Measurements from ENCODE around the gene WHRN.

The WHRN gene

GRCh38 chr9:114503522-114504340 lies 1.5 kb downstream of the WHRN start:
- H3K27ac Mint-ChIP-seq, result no peak overlapping the region
- H3K9me3 Mint-ChIP-seq, result no peaks in the 10 kb centered on the region
- peaks cover 13% of the 10 kb centered on the region for H3K4me1 Mint-ChIP-seq (ENCODE audit: low read depth)
- peaks cover 76% of the 10 kb centered on the region for H3K27me3 Mint-ChIP-seq (ENCODE audit: low read depth)
- peak overlapping the region; percentile 25 for H3K4me3 Mint-ChIP-seq
- H3K36me3 Mint-ChIP-seq (ENCODE audit: low read depth), result no peaks in the 10 kb centered on the region

GRCh38 chr9:114503009-114503408 lies 2.3 kb downstream of the WHRN start:
- H3K9me3 Mint-ChIP-seq, result no peaks in the 10 kb centered on the region
- H3K4me3 Mint-ChIP-seq, result peak overlapping the region; percentile 44
- no peak overlapping the region for H3K27ac Mint-ChIP-seq
- peaks cover 69% of the 10 kb centered on the region for H3K27me3 Mint-ChIP-seq (ENCODE audit: low read depth)
- no peaks in the 10 kb centered on the region for H3K36me3 Mint-ChIP-seq (ENCODE audit: low read depth)
- H3K4me1 Mint-ChIP-seq (ENCODE audit: low read depth), result peaks cover 13% of the 10 kb centered on the region

- H3K27ac Mint-ChIP-seq, result no peak overlapping the region
- no peaks in the 10 kb centered on the region for H3K36me3 Mint-ChIP-seq (ENCODE audit: low read depth)
- peaks cover 59% of the 10 kb centered on the region for H3K27me3 Mint-ChIP-seq (ENCODE audit: low read depth)
- H3K4me1 Mint-ChIP-seq (ENCODE audit: low read depth), result peaks cover 12% of the 10 kb centered on the region
- H3K4me3 Mint-ChIP-seq, result no peak overlapping the region
- no peaks in the 10 kb centered on the region for H3K9me3 Mint-ChIP-seq
Observed at GRCh38 chr9:114501796-114502682, 3.2 kb downstream of the WHRN start.

GRCh38 chr9:114500697-114501292 lies 4.5 kb downstream of the WHRN start:
- no peak overlapping the region for H3K4me3 Mint-ChIP-seq
- peaks cover 11% of the 10 kb centered on the region for H3K4me1 Mint-ChIP-seq (ENCODE audit: low read depth)
- no peaks in the 10 kb centered on the region for H3K9me3 Mint-ChIP-seq
- H3K36me3 Mint-ChIP-seq (ENCODE audit: low read depth), result no peaks in the 10 kb centered on the region
- H3K27me3 Mint-ChIP-seq (ENCODE audit: low read depth), result peaks cover 47% of the 10 kb centered on the region
- H3K27ac Mint-ChIP-seq, result no peak overlapping the region

- Mint-ChIP-seq H3K27ac (no peak overlapping the region), H3K27me3 (ENCODE audit: low read depth) (peaks cover 48% of the 10 kb centered on the region), H3K9me3 (no peaks in the 10 kb centered on the region), H3K4me3 (no peak overlapping the region), H3K36me3 (ENCODE audit: low read depth) (no peaks in the 10 kb centered on the region), H3K4me1 (ENCODE audit: low read depth) (peaks cover 6% of the 10 kb centered on the region)
Observed at GRCh38 chr9:114499941-114500696, 5.2 kb downstream of the WHRN start.

GRCh38 chr9:114499528-114499927 lies 5.7 kb downstream of the WHRN start:
- Mint-ChIP-seq H3K27ac (no peak overlapping the region), H3K4me1 (ENCODE audit: low read depth) (peaks cover 6% of the 10 kb centered on the region), H3K4me3 (no peak overlapping the region), H3K36me3 (ENCODE audit: low read depth) (no peaks in the 10 kb centered on the region), H3K9me3 (no peaks in the 10 kb centered on the region), H3K27me3 (ENCODE audit: low read depth) (peaks cover 51% of the 10 kb centered on the region)

- Mint-ChIP-seq H3K4me3 (no peak overlapping the region), H3K27ac (no peak overlapping the region), H3K4me1 (ENCODE audit: low read depth) (peaks cover 8% of the 10 kb centered on the region), H3K36me3 (ENCODE audit: low read depth) (no peaks in the 10 kb centered on the region), H3K27me3 (ENCODE audit: low read depth) (peaks cover 39% of the 10 kb centered on the region), H3K9me3 (no peaks in the 10 kb centered on the region)
Observed at GRCh38 chr9:114497727-114498382, 7.4 kb downstream of the WHRN start.

GRCh38 chr9:114497236-114497635 lies 8.0 kb downstream of the WHRN start:
- peaks cover 35% of the 10 kb centered on the region for H3K27me3 Mint-ChIP-seq (ENCODE audit: low read depth)

GRCh38 chr9:114496011-114496410 lies 9.3 kb downstream of the WHRN start:
- Mint-ChIP-seq H3K4me3 (no peak overlapping the region), H3K4me1 (ENCODE audit: low read depth) (peaks cover 5% of the 10 kb centered on the region), H3K27ac (no peak overlapping the region), H3K36me3 (ENCODE audit: low read depth) (no peaks in the 10 kb centered on the region), H3K9me3 (no peaks in the 10 kb centered on the region), H3K27me3 (ENCODE audit: low read depth) (peaks cover 27% of the 10 kb centered on the region)

More at GRCh38 chr9:114497236-114497635, 8.0 kb downstream of the WHRN start:
- H3K4me1 Mint-ChIP-seq (ENCODE audit: low read depth), result peaks cover 5% of the 10 kb centered on the region
- H3K27ac Mint-ChIP-seq, result no peak overlapping the region
- H3K9me3 Mint-ChIP-seq, result no peaks in the 10 kb centered on the region
- no peaks in the 10 kb centered on the region for H3K36me3 Mint-ChIP-seq (ENCODE audit: low read depth)
- no peak overlapping the region for H3K4me3 Mint-ChIP-seq

GRCh38 chr9:114494776-114495569 lies 10.3 kb downstream of the WHRN start:
- Mint-ChIP-seq H3K27me3 (ENCODE audit: low read depth) (peaks cover 27% of the 10 kb centered on the region), H3K4me3 (no peak overlapping the region), H3K27ac (no peak overlapping the region), H3K36me3 (ENCODE audit: low read depth) (no peaks in the 10 kb centered on the region), H3K4me1 (ENCODE audit: low read depth) (peaks cover 5% of the 10 kb centered on the region), H3K9me3 (no peaks in the 10 kb centered on the region)

- no peaks in the 10 kb centered on the region for H3K36me3 Mint-ChIP-seq (ENCODE audit: low read depth)
- no peak overlapping the region for H3K27ac Mint-ChIP-seq
- peaks cover 5% of the 10 kb centered on the region for H3K4me1 Mint-ChIP-seq (ENCODE audit: low read depth)
- H3K4me3 Mint-ChIP-seq, result no peak overlapping the region
- peaks cover 19% of the 10 kb centered on the region for H3K27me3 Mint-ChIP-seq (ENCODE audit: low read depth)
- no peaks in the 10 kb centered on the region for H3K9me3 Mint-ChIP-seq
Observed at GRCh38 chr9:114493521-114494184, 11.6 kb downstream of the WHRN start.

GRCh38 chr9:114492991-114493390 lies 12.3 kb downstream of the WHRN start:
- Mint-ChIP-seq H3K27me3 (ENCODE audit: low read depth) (peaks cover 19% of the 10 kb centered on the region), H3K9me3 (no peaks in the 10 kb centered on the region), H3K4me1 (ENCODE audit: low read depth) (peaks cover 5% of the 10 kb centered on the region), H3K27ac (no peak overlapping the region), H3K4me3 (no peak overlapping the region), H3K36me3 (ENCODE audit: low read depth) (no peaks in the 10 kb centered on the region)

Data from T-helper 1 cell treated with Interleukin-12 subunit alpha and Interleukin-12 subunit beta and Interleukin-4 antibody, amounts not matched to agents 30 μg/mL and 1 μg/mL, for 36 hours (primary cell).